Spleen (tissue), 7 donors: Measurements from ENCODE around the gene MAP4K3.

Experiments used
- POLR2A ChIP-seq, 3 donors: fragments of 450-650 bp; IDR thresholded peaks; one replicate each; pipeline ENCODE4 v1.5.1; 2017; ENCODE audit warnings: antibody characterized with exemption in 3 of 3, mild to moderate bottlenecking in 1 of 3
- POLR2AphosphoS5 ChIP-seq, 3 donors: sonication (generic); formaldehyde crosslinking; IDR thresholded peaks; one replicate each; pipeline ENCODE4 v1.5.1; 2017; ENCODE audit warnings: antibody characterized with exemption in 3 of 3
- TF ChIP-seq, protein P1 (sequence below), 11 experiments: fragments of 200-600 bp in 7 of 11; fragments of 450-650 bp in 4 of 11; sonication (generic) in 4 of 11; IDR thresholded peaks in 8 of 11; conservative IDR thresholded peaks in 3 of 11; 1 replicate in 7 of 11; 2 replicates in 4 of 11; pipeline versions ENCODE4 v1.4.0 to v1.8.0; 2016 to 2021; ENCODE audit warnings: antibody characterized with exemption in 11 of 11, inconsistent platforms in 4 of 11, mild to moderate bottlenecking in 1 of 11
- donor health status: DM: no; HTN: no; CAD: no; lungs with moderate emphysema.
- donor health status: DM: no; HTN: no; CAD: no.
- donor health status: DM: no; HTN: no; CAD: no.

DNA sequence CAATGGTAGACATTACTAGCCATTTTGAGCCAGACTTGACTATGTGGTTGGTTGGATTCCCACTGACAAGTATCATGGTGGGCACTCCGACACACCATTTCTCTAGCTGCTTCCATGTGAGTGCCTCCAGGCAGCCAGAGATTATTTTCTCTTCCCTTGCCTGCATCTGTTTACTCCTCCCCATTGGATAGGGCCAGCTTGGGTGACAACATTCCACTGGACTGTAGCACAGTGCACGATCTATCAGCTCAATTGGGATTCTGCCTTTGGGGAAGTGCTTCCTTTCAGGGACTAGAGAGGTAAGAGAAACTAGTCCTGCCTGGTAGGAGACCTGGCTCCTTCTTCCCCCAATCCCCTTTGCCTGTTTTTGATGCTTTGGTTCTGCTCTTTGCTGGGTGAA lies 49.0 kb upstream of the MAP4K3 start:
- TF ChIP-seq, protein P1, sequence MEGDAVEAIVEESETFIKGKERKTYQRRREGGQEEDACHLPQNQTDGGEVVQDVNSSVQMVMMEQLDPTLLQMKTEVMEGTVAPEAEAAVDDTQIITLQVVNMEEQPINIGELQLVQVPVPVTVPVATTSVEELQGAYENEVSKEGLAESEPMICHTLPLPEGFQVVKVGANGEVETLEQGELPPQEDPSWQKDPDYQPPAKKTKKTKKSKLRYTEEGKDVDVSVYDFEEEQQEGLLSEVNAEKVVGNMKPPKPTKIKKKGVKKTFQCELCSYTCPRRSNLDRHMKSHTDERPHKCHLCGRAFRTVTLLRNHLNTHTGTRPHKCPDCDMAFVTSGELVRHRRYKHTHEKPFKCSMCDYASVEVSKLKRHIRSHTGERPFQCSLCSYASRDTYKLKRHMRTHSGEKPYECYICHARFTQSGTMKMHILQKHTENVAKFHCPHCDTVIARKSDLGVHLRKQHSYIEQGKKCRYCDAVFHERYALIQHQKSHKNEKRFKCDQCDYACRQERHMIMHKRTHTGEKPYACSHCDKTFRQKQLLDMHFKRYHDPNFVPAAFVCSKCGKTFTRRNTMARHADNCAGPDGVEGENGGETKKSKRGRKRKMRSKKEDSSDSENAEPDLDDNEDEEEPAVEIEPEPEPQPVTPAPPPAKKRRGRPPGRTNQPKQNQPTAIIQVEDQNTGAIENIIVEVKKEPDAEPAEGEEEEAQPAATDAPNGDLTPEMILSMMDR (IDR thresholded peaks at IDR 0.05 in 8 of 11, conservative IDR thresholded peaks at IDR 0.05 in 3 of 11): no peak
- no peak for TF ChIP-seq POLR2A (IDR thresholded peaks at IDR 0.05)
- no peak for TF ChIP-seq POLR2AphosphoS5 (IDR thresholded peaks at IDR 0.05)
